CD4-positive, alpha-beta T cell treated with Interleukin-1 beta for 1 hour (primary cell): Measurements from ENCODE around the gene R3HDM4.
A peak's percentile ranks its signal among the peaks of the same experiment; 100 is the strongest.

Experiments
- DNase-seq, 2 donors: peaks; one replicate each; pipeline ENCODE4 v3.0.0-alpha.2; 2020 to 2022

R3HDM4 gene

GRCh38 chr19:929203-929890 is 16.3 kb upstream of the R3HDM4 start:
- DNase-seq: no peak

- DNase-seq: no peak
Observed at GRCh38 chr19:928471-929202, 15.6 kb upstream of the R3HDM4 start.

- no peak for DNase-seq
Observed at GRCh38 chr19:927780-928401, 14.9 kb upstream of the R3HDM4 start.

- no peak for DNase-seq
Observed at GRCh38 chr19:927351-927779, 14.3 kb upstream of the R3HDM4 start.

- DNase-seq: peak in 1 of 2 donors; percentile 54
Observed at GRCh38 chr19:926589-927350, 13.8 kb upstream of the R3HDM4 start.

- DNase-seq: no peak
Observed at GRCh38 chr19:926323-926588, 13.2 kb upstream of the R3HDM4 start.

- peak; percentile 71 to 80 for DNase-seq
Observed at GRCh38 chr19:925526-926322, 12.7 kb upstream of the R3HDM4 start, which contains the start of gene ARID3A. ARID3A (plus strand) TSS chr19:926035; CDS start chr19:929529, 3,494 bp downstream.

- peak; percentile 64 to 76 for DNase-seq
Observed at GRCh38 chr19:925087-925525, 12.1 kb upstream of the R3HDM4 start.

- no peak for DNase-seq
Observed at GRCh38 chr19:924553-925086, 11.6 kb upstream of the R3HDM4 start.

- peak; percentile 75 to 82 for DNase-seq
Observed at GRCh38 chr19:920051-920864, 7.2 kb upstream of the R3HDM4 start.

- peak in 1 of 2 donors; percentile 45 for DNase-seq
Observed at GRCh38 chr19:919199-920050, 6.4 kb upstream of the R3HDM4 start.

GRCh38 chr19:918481-919198 is 5.6 kb upstream of the R3HDM4 start:
- no peak for DNase-seq

GRCh38 chr19:918152-918437 is 5.1 kb upstream of the R3HDM4 start:
- DNase-seq: no peak

GRCh38 chr19:917323-918151 is 4.5 kb upstream of the R3HDM4 start, which contains the start of gene KISS1R:
KISS1R (plus strand) TSS chr19:917333; CDS start chr19:917503, 170 bp downstream.
- peak; percentile 58 to 82 for DNase-seq

GRCh38 chr19:916645-917322 is 3.8 kb upstream of the R3HDM4 start:
- no peak for DNase-seq

GRCh38 chr19:912181-913079 is 589 bp downstream of the R3HDM4 start:
- DNase-seq: peak; percentile 53 to 56
